GM20000 (cell line): Measurements from ENCODE around the gene DGKI.

Experiments
- DNase-seq: peaks from one replicate; pipeline ENCODE4 v3.0.0; 2012; ENCODE audit warnings: low spot score
- CTCF ChIP-seq: IDR thresholded peaks from 2 replicates; pipeline ENCODE4 v1.5.1; 2012; ENCODE audit warnings: mild to moderate bottlenecking, control low read depth; ENCODE audit errors: extremely low read depth, missing control alignments

DGKI gene

GRCh38 chr7:137668404-137668803 is 178.4 kb downstream of the DGKI start:
- TF ChIP-seq CTCF: no peak
- no peak for DNase-seq

GRCh38 chr7:137667633-137668387 is 179.0 kb downstream of the DGKI start:
- DNase-seq: no peak
- TF ChIP-seq CTCF: no peak

GRCh38 chr7:137664846-137665245 is 181.9 kb downstream of the DGKI start:
- no peak for TF ChIP-seq CTCF
- DNase-seq: no peak

GRCh38 chr7:137661634-137662033 is 185.1 kb downstream of the DGKI start:
- DNase-seq: no peak
- TF ChIP-seq CTCF: no peak

- DNase-seq: no peak
- TF ChIP-seq CTCF: no peak
Observed at GRCh38 chr7:137658190-137658900, 188.4 kb downstream of the DGKI start.

- no peak for TF ChIP-seq CTCF
Observed at GRCh38 chr7:137657476-137658189, 189.1 kb downstream of the DGKI start.

GRCh38 chr7:137656850-137657232 is 189.9 kb downstream of the DGKI start:
- no peak for DNase-seq
- no peak for TF ChIP-seq CTCF

More at GRCh38 chr7:137657476-137658189, 189.1 kb downstream of the DGKI start:
- DNase-seq: no peak
